ENCODE data around the gene SKIC3.

SKIC3 gene

GRCh38 chr5:95563367-95563766 lies 8.6 kb upstream of the SKIC3 start:
- no peak overlapping the region for H3K4me3 ChIP-seq (ENCODE audit: low read depth, low read length)
- H3K27me3 ChIP-seq (ENCODE audit: insufficient read depth, low read depth, severe bottlenecking): no peaks in the 10 kb centered on the region
- H3K27ac ChIP-seq: no peak overlapping the region
- TF ChIP-seq, protein P1, sequence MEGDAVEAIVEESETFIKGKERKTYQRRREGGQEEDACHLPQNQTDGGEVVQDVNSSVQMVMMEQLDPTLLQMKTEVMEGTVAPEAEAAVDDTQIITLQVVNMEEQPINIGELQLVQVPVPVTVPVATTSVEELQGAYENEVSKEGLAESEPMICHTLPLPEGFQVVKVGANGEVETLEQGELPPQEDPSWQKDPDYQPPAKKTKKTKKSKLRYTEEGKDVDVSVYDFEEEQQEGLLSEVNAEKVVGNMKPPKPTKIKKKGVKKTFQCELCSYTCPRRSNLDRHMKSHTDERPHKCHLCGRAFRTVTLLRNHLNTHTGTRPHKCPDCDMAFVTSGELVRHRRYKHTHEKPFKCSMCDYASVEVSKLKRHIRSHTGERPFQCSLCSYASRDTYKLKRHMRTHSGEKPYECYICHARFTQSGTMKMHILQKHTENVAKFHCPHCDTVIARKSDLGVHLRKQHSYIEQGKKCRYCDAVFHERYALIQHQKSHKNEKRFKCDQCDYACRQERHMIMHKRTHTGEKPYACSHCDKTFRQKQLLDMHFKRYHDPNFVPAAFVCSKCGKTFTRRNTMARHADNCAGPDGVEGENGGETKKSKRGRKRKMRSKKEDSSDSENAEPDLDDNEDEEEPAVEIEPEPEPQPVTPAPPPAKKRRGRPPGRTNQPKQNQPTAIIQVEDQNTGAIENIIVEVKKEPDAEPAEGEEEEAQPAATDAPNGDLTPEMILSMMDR (IDR thresholded peaks at IDR 0.05; ENCODE audit: low read depth, low read length): no peak
- DNase-seq: no peak
- no peaks in the 10 kb centered on the region; the same call in 1 of the 2 replicates for H3K36me3 ChIP-seq
- no peaks in the 10 kb centered on the region for H3K9me3 ChIP-seq (ENCODE audit: severe bottlenecking)

GRCh38 chr5:95562282-95562681 lies 7.5 kb upstream of the SKIC3 start:
- no peak overlapping the region for H3K27ac ChIP-seq
- H3K4me3 ChIP-seq (ENCODE audit: low read depth, low read length): no peak overlapping the region
- no peaks in the 10 kb centered on the region for H3K27me3 ChIP-seq (ENCODE audit: insufficient read depth, low read depth, severe bottlenecking)
- H3K9me3 ChIP-seq (ENCODE audit: severe bottlenecking): no peaks in the 10 kb centered on the region
- no peaks in the 10 kb centered on the region; the same call in 1 of the 2 replicates for H3K36me3 ChIP-seq
- TF ChIP-seq, protein P1 (IDR thresholded peaks at IDR 0.05; ENCODE audit: low read depth, low read length): no peak
- no peak for DNase-seq

DNA sequence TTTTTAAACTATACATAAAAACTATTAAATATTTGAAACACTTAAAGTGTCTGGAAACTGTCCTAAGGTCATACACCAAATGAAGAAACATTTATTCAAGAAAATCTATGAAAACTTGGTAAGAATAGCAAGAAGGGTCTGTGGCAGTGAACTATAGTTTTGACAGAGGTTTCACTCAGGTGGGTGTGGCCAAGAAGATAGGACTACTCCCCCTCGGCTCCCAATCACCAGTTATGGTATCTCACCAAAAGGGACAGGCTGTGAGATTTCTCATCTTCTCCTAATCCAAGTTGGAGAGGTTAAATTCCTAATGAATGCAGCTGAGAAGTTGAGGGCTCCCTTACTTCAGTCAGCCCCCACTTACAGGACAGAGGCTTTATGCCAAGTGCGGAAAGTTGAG lies 3.1 kb upstream of the SKIC3 start:
- no peaks in the 10 kb centered on the region for H3K27me3 ChIP-seq (ENCODE audit: insufficient read depth, low read depth, severe bottlenecking)

GRCh38 chr5:95555553-95555952 lies 776 bp upstream of the SKIC3 start:
- Histone ChIP-seq H3K27me3 (ENCODE audit: insufficient read depth, low read depth, severe bottlenecking) (no peaks in the 10 kb centered on the region), H3K36me3 (peaks cover 10% of the 10 kb centered on the region), H3K27ac (peak overlapping the region; percentile 82), H3K4me3 (ENCODE audit: low read depth, low read length) (peak overlapping the region; percentile 82), H3K9me3 (ENCODE audit: severe bottlenecking) (no peaks in the 10 kb centered on the region)
- TF ChIP-seq, protein P1 (IDR thresholded peaks at IDR 0.05; ENCODE audit: low read depth, low read length): no peak
- DNase-seq: no peak

More for the DNA sequence above, 3.1 kb upstream of the SKIC3 start:
- Histone ChIP-seq H3K27ac (no peak overlapping the region), H3K9me3 (ENCODE audit: severe bottlenecking) (no peaks in the 10 kb centered on the region), H3K36me3 (peaks cover 5% of the 10 kb centered on the region; the same call in 1 of the 2 replicates), H3K4me3 (ENCODE audit: low read depth, low read length) (no peak overlapping the region)
- TF ChIP-seq, protein P1 (IDR thresholded peaks at IDR 0.05; ENCODE audit: low read depth, low read length): no peak
- DNase-seq: no peak

DNA sequence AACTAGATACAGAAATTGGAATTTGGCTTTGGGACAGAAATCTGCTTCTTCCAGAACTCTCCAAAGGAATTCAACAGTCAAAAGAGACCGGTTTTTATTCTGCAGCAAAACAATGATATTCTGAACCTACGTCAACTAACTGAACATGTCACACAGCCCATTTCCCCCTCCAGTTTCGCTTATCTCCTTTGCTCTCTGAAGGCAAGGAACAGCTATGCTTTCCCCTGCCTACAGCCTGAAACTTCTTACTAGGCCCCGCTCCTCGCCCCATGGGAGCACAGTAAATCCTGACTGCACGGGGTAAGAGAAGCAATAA lies 488 bp downstream of the SKIC3 start:
- Histone ChIP-seq H3K36me3 (peaks cover 19% of the 10 kb centered on the region), H3K27me3 (ENCODE audit: insufficient read depth, low read depth, severe bottlenecking) (no peaks in the 10 kb centered on the region), H3K9me3 (ENCODE audit: severe bottlenecking) (no peaks in the 10 kb centered on the region), H3K4me3 (ENCODE audit: low read depth, low read length) (peak overlapping the region; percentile 82), H3K27ac (peak overlapping the region; percentile 82)
- no peak for DNase-seq
- TF ChIP-seq, protein P1 (IDR thresholded peaks at IDR 0.05; ENCODE audit: low read depth, low read length): no peak

DNA sequence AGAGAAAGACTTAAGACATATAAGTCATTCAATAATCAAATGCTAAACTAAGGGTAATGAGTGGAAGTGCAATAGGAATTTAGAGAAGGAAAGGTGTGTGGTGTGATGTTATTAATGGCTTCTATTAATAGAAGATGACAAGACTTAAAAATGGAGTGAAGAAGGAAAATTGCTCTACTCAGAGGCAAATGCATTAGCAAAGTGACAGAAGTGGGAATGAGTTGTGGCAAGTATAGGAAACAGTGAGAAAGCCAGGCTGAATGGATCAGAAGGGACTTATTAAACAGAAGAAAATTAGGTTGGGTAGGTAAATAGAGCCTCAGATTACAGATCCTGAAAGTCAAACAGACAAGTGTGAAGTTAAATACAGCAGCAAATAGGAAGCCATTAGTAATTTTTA lies 5.7 kb downstream of the SKIC3 start:
- no peaks in the 10 kb centered on the region for H3K9me3 ChIP-seq (ENCODE audit: severe bottlenecking)
- DNase-seq: no peak
- TF ChIP-seq, protein P1 (IDR thresholded peaks at IDR 0.05; ENCODE audit: low read depth, low read length): no peak
- peaks cover 45% of the 10 kb centered on the region for H3K36me3 ChIP-seq
- H3K4me3 ChIP-seq (ENCODE audit: low read depth, low read length): no peak overlapping the region
- H3K27me3 ChIP-seq (ENCODE audit: insufficient read depth, low read depth, severe bottlenecking): no peaks in the 10 kb centered on the region
- H3K27ac ChIP-seq: no peak overlapping the region

Data from WERI-Rb-1 (cell line).